Right cardiac atrium (tissue), 5 donors: ENCODE measurements around the gene SLC35F4. TPM values are rescaled to one million over a fixed set of nuclear protein-coding genes. Genes with fewer than 3 reads are reported as not detected.

ENCODE experiments used
- ATAC-seq, 2 donors: fragments of 200-7000 bp; cut with Tn5 transposase; one replicate each; pipeline versions ENCODE4 v1.8.0 to v1.9.1; 2020; ENCODE audit warnings: moderate library complexity in 2 of 2, mild to moderate bottlenecking in 1 of 2
- DNase-seq, 3 donors: peaks; one replicate each; pipeline ENCODE4 v3.0.0-alpha.2; 2020
- H3K27ac ChIP-seq: one replicate; pipeline ENCODE4 v1.5.1; 2013; ENCODE audit warnings: mild to moderate bottlenecking, low read length, control low read depth, moderate library complexity
- H3K27me3 ChIP-seq: one replicate; pipeline ENCODE4 v1.6.1; 2013; ENCODE audit not compliant: control insufficient read depth, insufficient read depth
- H3K4me1 ChIP-seq: one replicate; pipeline ENCODE4 v1.6.1; 2013; ENCODE audit warnings: low read length; ENCODE audit not compliant: control insufficient read depth, insufficient read depth
- H3K4me3 ChIP-seq: one replicate; pipeline ENCODE4 v1.5.1; 2013; ENCODE audit warnings: low read length, control low read depth
- H3K9me3 ChIP-seq: one replicate; pipeline ENCODE4 v1.6.1; 2013; ENCODE audit warnings: low read length; ENCODE audit not compliant: control insufficient read depth
- WGBS: extraction: QIAGEN DNeasy Blood & Tissue Kit; methylation state at CpG from one replicate; pipeline ENCODE4 v1.1.7; 2013; 5-methylcytosine and 5-hydroxymethylcytosine counted together
- intact Hi-C, 4 donors: fragments of 100-400 bp; cut with DNase I; formaldehyde crosslinking; loops; one replicate each; pipeline versions ENCODE4 v1.11.0 to v1.14.0; 2022 to 2023
- long read RNA-seq, 4 donors: library from polyadenylated mRNA; unstranded; transcript quantifications; one replicate each; pipeline ENCODE4 v2.0.0, GENCODE V29; 2020 to 2021
- polyA plus RNA-seq: library from polyadenylated mRNA; stranded (reverse); fragments of 200-250 nt; gene quantifications from one replicate; pipeline ENCODE4 v1.2.3, GENCODE V29; 2013
- total RNA-seq, 4 donors: library from RNA; stranded (reverse); fragmentation: NEBNext Ultra II Directional; extraction: Animal tissue kit (Norgen Biotek cat#: 25700); gene quantifications; one replicate each; pipeline ENCODE4 v1.2.1, GENCODE V29; 2021
- donor health status: healthy with polysubstance abuse.
- donor health status: DM: no; HTN: yes; CAD: no.
- donor health status: DM: no; HTN: no; CAD: no.
- donor health status: DM: no; HTN: yes; CAD: no; lungs with severe emphysema.
- donor health status: DM: yes; HTN: yes; CAD: no.

SLC35F4 gene
- total RNA-seq (not detected), polyA plus RNA-seq (not detected)
- long read RNA-seq, donor 1: 0 reads
- long read RNA-seq, donor 2: 0 reads
- long read RNA-seq, donor 3: 0 reads
- long read RNA-seq, donor 4: 0 reads

- intact Hi-C loops: no loop called here
- ATAC-seq (peak; percentile 41 to 61), DNase-seq (peak; percentile 24 to 58 (median 51))
- Histone ChIP-seq H3K4me1 (no peaks in the 10 kb centered on the region), H3K27me3 (peaks cover 3% of the 10 kb centered on the region), H3K9me3 (no peaks in the 10 kb centered on the region), H3K27ac (no peak within 1 kb of the TSS), H3K4me3 (peak within 1 kb of the TSS; percentile 26)
- 2% methylated on average over 91 of the region's 91 CpGs for WGBS
Measured at GRCh38 chr14:57865403-57866198, at the start of gene SLC35F4. SLC35F4 (minus strand) TSS chr14:57866092.

GRCh38 chr14:57909626-57910025 lies 43.7 kb upstream of the SLC35F4 start:
- no peak overlapping the region for H3K4me3 ChIP-seq
- no peak for ATAC-seq
- no peaks in the 10 kb centered on the region for H3K4me1 ChIP-seq
- no peaks in the 10 kb centered on the region for H3K27me3 ChIP-seq
- intact Hi-C loops: no loop called here
- no peaks in the 10 kb centered on the region for H3K9me3 ChIP-seq
- no peak for DNase-seq
- H3K27ac ChIP-seq: no peak overlapping the region

- Histone ChIP-seq H3K4me3 (no peak overlapping the region), H3K9me3 (no peaks in the 10 kb centered on the region), H3K27ac (no peak overlapping the region), H3K4me1 (no peaks in the 10 kb centered on the region), H3K27me3 (no peaks in the 10 kb centered on the region)
- no peak for DNase-seq
- intact Hi-C loops: no loop called here
- WGBS: 66% methylated on average over 1 of the region's 1 CpG
- ATAC-seq: no peak
Measured at GRCh38 chr14:57903954-57904353, 38.1 kb upstream of the SLC35F4 start.

- no peak overlapping the region for H3K4me3 ChIP-seq
- 66% methylated on average over 7 of the region's 7 CpGs for WGBS
- H3K4me1 ChIP-seq: no peaks in the 10 kb centered on the region
- no peak for ATAC-seq
- no peaks in the 10 kb centered on the region for H3K27me3 ChIP-seq
- intact Hi-C loops: no loop called here
- no peaks in the 10 kb centered on the region for H3K9me3 ChIP-seq
- no peak for DNase-seq
- H3K27ac ChIP-seq: no peak overlapping the region
Measured at GRCh38 chr14:57898837-57899572, 33.1 kb upstream of the SLC35F4 start.

- ATAC-seq (no peak), DNase-seq (no peak)
- no peak overlapping the region for H3K27ac ChIP-seq
- 38% methylated on average over 5 of the region's 5 CpGs for WGBS
- intact Hi-C loops: no loop called here
- H3K9me3 ChIP-seq: no peaks in the 10 kb centered on the region
- H3K4me3 ChIP-seq: no peak overlapping the region
- H3K27me3 ChIP-seq: no peaks in the 10 kb centered on the region
- no peaks in the 10 kb centered on the region for H3K4me1 ChIP-seq
Measured at GRCh38 chr14:57897144-57897748, 31.4 kb upstream of the SLC35F4 start.

- Histone ChIP-seq H3K4me1 (no peaks in the 10 kb centered on the region), H3K27me3 (no peaks in the 10 kb centered on the region), H3K27ac (no peak overlapping the region), H3K9me3 (no peaks in the 10 kb centered on the region), H3K4me3 (no peak overlapping the region)
- intact Hi-C loops: no loop called here
- WGBS: 42% methylated on average over 4 of the region's 4 CpGs
- DNase-seq (peak; percentile 67 to 83 (median 80)), ATAC-seq (peak; percentile 90)
Measured at GRCh38 chr14:57889245-57889644, 23.4 kb upstream of the SLC35F4 start.

GRCh38 chr14:57884175-57884574 lies 18.3 kb upstream of the SLC35F4 start:
- WGBS: 65% methylated on average over 3 of the region's 3 CpGs

GRCh38 chr14:57883061-57883460 lies 17.2 kb upstream of the SLC35F4 start:
- no peak for ATAC-seq
- no peak overlapping the region for H3K4me3 ChIP-seq
- H3K4me1 ChIP-seq: no peaks in the 10 kb centered on the region
- no peak overlapping the region for H3K27ac ChIP-seq
- DNase-seq: no peak
- 79% methylated on average over 7 of the region's 7 CpGs for WGBS
- H3K27me3 ChIP-seq: no peaks in the 10 kb centered on the region
- intact Hi-C loops: no loop called here
- H3K9me3 ChIP-seq: no peaks in the 10 kb centered on the region

More at GRCh38 chr14:57884175-57884574, 18.3 kb upstream of the SLC35F4 start:
- H3K4me1 ChIP-seq: no peaks in the 10 kb centered on the region
- ATAC-seq (no peak), DNase-seq (no peak)
- no peaks in the 10 kb centered on the region for H3K27me3 ChIP-seq
- no peak overlapping the region for H3K4me3 ChIP-seq
- intact Hi-C loops: no loop called here
- no peak overlapping the region for H3K27ac ChIP-seq
- no peaks in the 10 kb centered on the region for H3K9me3 ChIP-seq

GRCh38 chr14:57879516-57879915 lies 13.6 kb upstream of the SLC35F4 start:
- no peak for ATAC-seq
- Histone ChIP-seq H3K9me3 (no peaks in the 10 kb centered on the region), H3K27ac (no peak overlapping the region), H3K27me3 (no peaks in the 10 kb centered on the region), H3K4me1 (no peaks in the 10 kb centered on the region), H3K4me3 (no peak overlapping the region)
- no peak for DNase-seq
- WGBS: 62% methylated on average over 2 of the region's 2 CpGs
- intact Hi-C loops: loop anchor here in 1 of 4 donors (5.0 kb wide), 1 partner anchor 183 kb away; no protein-coding TSS in a partner anchor

- intact Hi-C loops: loop anchor here in 1 of 4 donors (5.0 kb wide), 1 partner anchor 186 kb away; no protein-coding TSS in a partner anchor
- DNase-seq: no peak
- WGBS: 71% methylated on average over 2 of the region's 2 CpGs
- no peak overlapping the region for H3K4me3 ChIP-seq
- ATAC-seq: no peak
- no peaks in the 10 kb centered on the region for H3K9me3 ChIP-seq
- H3K4me1 ChIP-seq: no peaks in the 10 kb centered on the region
- H3K27ac ChIP-seq: no peak overlapping the region
- H3K27me3 ChIP-seq: no peaks in the 10 kb centered on the region
Measured at GRCh38 chr14:57875985-57876384, 10.1 kb upstream of the SLC35F4 start.

GRCh38 chr14:57875296-57875695 lies 9.4 kb upstream of the SLC35F4 start:
- DNase-seq (no peak), ATAC-seq (no peak)
- H3K4me3 ChIP-seq: no peak overlapping the region
- no peak overlapping the region for H3K27ac ChIP-seq
- no peaks in the 10 kb centered on the region for H3K9me3 ChIP-seq
- no peaks in the 10 kb centered on the region for H3K27me3 ChIP-seq
- no peaks in the 10 kb centered on the region for H3K4me1 ChIP-seq
- intact Hi-C loops: loop anchor here in 1 of 4 donors (5.0 kb wide), 1 partner anchor 187 kb away; no protein-coding TSS in a partner anchor
- 62% methylated on average over 3 of the region's 3 CpGs for WGBS
